Transverse colon (tissue), 4 donors: ENCODE measurements around the gene NT5C3B.

ENCODE experiments used
- EP300 ChIP-seq: sonication (generic); formaldehyde crosslinking; IDR thresholded peaks from one replicate; pipeline ENCODE4 v1.6.1; 2017; ENCODE audit warnings: antibody characterized with exemption, low read depth
- POLR2A ChIP-seq: fragments of 450-650 bp; IDR thresholded peaks from one replicate; pipeline ENCODE4 v1.6.1; 2016; ENCODE audit warnings: antibody characterized with exemption, mild to moderate bottlenecking, moderate library complexity
- POLR2AphosphoS5 ChIP-seq, 3 donors: sonication (generic); formaldehyde crosslinking; IDR thresholded peaks; one replicate each; pipeline ENCODE4 v1.6.1; 2016; ENCODE audit warnings: antibody characterized with exemption in 3 of 3
- TF ChIP-seq, protein P1 (sequence below), 5 experiments: fragments of 200-600 bp in 3 of 5; fragments of 450-650 bp in 2 of 5; sonication (generic) in 3 of 5; IDR thresholded peaks; 1 replicate in 2 of 5; 2 replicates in 3 of 5; pipeline ENCODE4 v1.5.1; 2016 to 2017; ENCODE audit warnings: antibody characterized with exemption in 5 of 5, inconsistent platforms in 3 of 5, mild to moderate bottlenecking in 2 of 5, moderate library complexity in 1 of 5

DNA sequence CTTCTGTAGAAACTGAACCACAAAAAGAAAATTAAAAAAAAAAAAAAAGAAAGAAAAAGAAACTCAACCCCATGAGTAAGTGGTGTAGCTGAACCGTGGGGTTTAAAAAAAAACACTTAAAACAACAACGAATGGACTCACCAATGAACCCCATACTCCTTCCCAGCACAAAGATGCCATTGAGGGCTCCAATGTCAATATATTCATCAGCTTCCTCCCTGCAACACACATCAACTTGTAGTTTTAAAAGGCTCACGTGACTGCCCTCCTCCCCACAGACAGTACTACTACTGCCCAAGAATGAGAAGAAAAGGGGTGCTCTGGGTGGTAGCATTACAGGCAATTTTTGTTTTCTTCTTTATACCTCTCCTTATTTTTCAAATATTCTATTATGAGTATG is 32.5 kb upstream of the NT5C3B start:
- TF ChIP-seq, protein P1, sequence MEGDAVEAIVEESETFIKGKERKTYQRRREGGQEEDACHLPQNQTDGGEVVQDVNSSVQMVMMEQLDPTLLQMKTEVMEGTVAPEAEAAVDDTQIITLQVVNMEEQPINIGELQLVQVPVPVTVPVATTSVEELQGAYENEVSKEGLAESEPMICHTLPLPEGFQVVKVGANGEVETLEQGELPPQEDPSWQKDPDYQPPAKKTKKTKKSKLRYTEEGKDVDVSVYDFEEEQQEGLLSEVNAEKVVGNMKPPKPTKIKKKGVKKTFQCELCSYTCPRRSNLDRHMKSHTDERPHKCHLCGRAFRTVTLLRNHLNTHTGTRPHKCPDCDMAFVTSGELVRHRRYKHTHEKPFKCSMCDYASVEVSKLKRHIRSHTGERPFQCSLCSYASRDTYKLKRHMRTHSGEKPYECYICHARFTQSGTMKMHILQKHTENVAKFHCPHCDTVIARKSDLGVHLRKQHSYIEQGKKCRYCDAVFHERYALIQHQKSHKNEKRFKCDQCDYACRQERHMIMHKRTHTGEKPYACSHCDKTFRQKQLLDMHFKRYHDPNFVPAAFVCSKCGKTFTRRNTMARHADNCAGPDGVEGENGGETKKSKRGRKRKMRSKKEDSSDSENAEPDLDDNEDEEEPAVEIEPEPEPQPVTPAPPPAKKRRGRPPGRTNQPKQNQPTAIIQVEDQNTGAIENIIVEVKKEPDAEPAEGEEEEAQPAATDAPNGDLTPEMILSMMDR (IDR thresholded peaks at IDR 0.05), result no peak
- no peak for TF ChIP-seq POLR2A
- no peak for TF ChIP-seq POLR2AphosphoS5 (IDR thresholded peaks at IDR 0.05)
- no peak for TF ChIP-seq EP300
